Endothelial cell of umbilical vein (primary cell): Measurements from ENCODE around the gene SNAI3. TPM values are rescaled to one million over a fixed set of nuclear protein-coding genes. Genes with fewer than 3 reads are reported as not detected.
A peak's percentile ranks its signal among the peaks of the same experiment; 100 is the strongest.

Source experiments
- BruUV-seq: library from RNA; stranded (reverse); fragments of 400-500 nt; replicated peaks from 2 replicates; lab custom pipeline; 2021; lab: Mats Ljungman, UMichigan
- CTCF ChIA-PET: fragments of 300-600, 350-600 bp; sonication (Branson Sonifier 250); formaldehyde crosslinking; loops from one replicate; lab custom pipeline; 2021; ENCODE audit warnings: antibody characterized with exemption, inconsistent platforms; lab: Charles Lee
- POLR2A ChIA-PET: fragments of 300-600, 350-600 bp; sonication (Branson Sonifier 250); formaldehyde crosslinking; loops from one replicate; lab custom pipeline; 2021; ENCODE audit warnings: antibody characterized with exemption, inconsistent platforms; lab: Charles Lee
- DNase-seq: peaks from one replicate; pipeline ENCODE4 v3.0.0-alpha.2; 2011; ENCODE audit warnings: low read depth, low spot score
- FAIRE-seq: peaks from 2 replicates; lab custom pipeline; 2011; peaks lifted over from hg19 to GRCh38; lab: Jason Lieb, UNC
- H2AFZ ChIP-seq: 2 replicates; pipeline ENCODE4 v1.6.0; 2012; ENCODE audit warnings: low read depth, low read length, control low read depth, inconsistent platforms
- H3K27ac ChIP-seq: 2 replicates; pipeline ENCODE4 v1.5.1; 2011; ENCODE audit warnings: low read depth, mild to moderate bottlenecking, control low read depth, low read length, moderate library complexity; ENCODE audit not compliant: insufficient read depth
- H3K27me3 ChIP-seq, 2 experiments: 2 replicates each; pipeline versions ENCODE4 v1.6.0 to v1.6.1; 2011; ENCODE audit warnings: low read length in 2 of 2, mixed read lengths in 1 of 2; ENCODE audit not compliant: control insufficient read depth in 2 of 2, insufficient read depth in 2 of 2
- H3K36me3 ChIP-seq, 2 experiments: 2 replicates in 1 of 2; 3 replicates in 1 of 2; pipeline ENCODE4 v1.5.1; 2011; ENCODE audit warnings: low read length in 2 of 2, mild to moderate bottlenecking in 1 of 2, moderate library complexity in 1 of 2; ENCODE audit not compliant: control insufficient read depth in 2 of 2, insufficient read depth in 2 of 2; ENCODE audit errors: extremely low read depth in 1 of 2
- H3K4me1 ChIP-seq: 3 replicates; pipeline ENCODE4 v1.5.1; 2011; ENCODE audit warnings: mild to moderate bottlenecking, low read length; ENCODE audit not compliant: control insufficient read depth, insufficient read depth; ENCODE audit errors: extremely low read depth
- H3K4me2 ChIP-seq: 2 replicates; pipeline ENCODE4 v1.6.1; 2011; ENCODE audit warnings: low read length, control low read depth, mixed read lengths; ENCODE audit not compliant: insufficient read depth
- H3K4me3 ChIP-seq, 3 experiments: fragments of 200-600 bp in 1 of 3; sonication (generic), shearing (Covaris generic) in 1 of 3; replicated peaks in 1 of 3; 2 replicates each; pipeline ENCODE4 v1.5.1; 2011 to 2016; ENCODE audit warnings: control low read depth in 3 of 3, low read length in 3 of 3, mild to moderate bottlenecking in 2 of 3, inconsistent platforms in 1 of 3, low read depth in 1 of 3, moderate library complexity in 1 of 3; ENCODE audit not compliant: insufficient read depth in 1 of 3
- H3K79me2 ChIP-seq: 2 replicates; pipeline ENCODE4 v1.6.0; 2012; ENCODE audit warnings: low read length, inconsistent platforms; ENCODE audit not compliant: control insufficient read depth, insufficient read depth
- H3K9ac ChIP-seq: replicated peaks from 2 replicates; pipeline ENCODE3; 2011; ENCODE audit warnings: low read length, control low read depth; ENCODE audit not compliant: insufficient read depth; ENCODE audit errors: extremely low read depth
- H3K9me1 ChIP-seq: replicated peaks from 3 replicates; pipeline ENCODE4 v1.6.0; 2011; ENCODE audit warnings: mild to moderate bottlenecking, low read length; ENCODE audit not compliant: control insufficient read depth, insufficient read depth; ENCODE audit errors: extremely low read depth
- H3K9me3 ChIP-seq: replicated peaks from 2 replicates; pipeline ENCODE4 v1.5.1; 2012; ENCODE audit warnings: low read length, inconsistent platforms; ENCODE audit not compliant: control insufficient read depth, insufficient read depth
- H4K20me1 ChIP-seq: replicated peaks from 2 replicates; pipeline ENCODE3; 2011; ENCODE audit warnings: mild to moderate bottlenecking, low read length; ENCODE audit not compliant: control insufficient read depth, insufficient read depth; ENCODE audit errors: extremely low read depth
- CTCF ChIP-seq, 2 donors: IDR thresholded peaks; 1 replicate in 1 of 2; 2 replicates in 1 of 2; pipeline ENCODE4 v1.5.1; 2011; ENCODE audit warnings: low read length in 2 of 2, mild to moderate bottlenecking in 2 of 2, moderate library complexity in 2 of 2, control low read depth in 1 of 2, inconsistent platforms in 1 of 2, low read depth in 1 of 2; ENCODE audit not compliant: insufficient read depth in 1 of 2; ENCODE audit errors: extremely low read depth in 1 of 2
- MAX ChIP-seq: IDR thresholded peaks from 2 replicates; pipeline ENCODE4 v1.6.1; 2011; ENCODE audit not compliant: insufficient read depth, insufficient read length
- MYC ChIP-seq: IDR thresholded peaks from one replicate; pipeline ENCODE4 v1.6.1; 2011; ENCODE audit warnings: mild to moderate bottlenecking, low read depth, low read length
- POLR2A ChIP-seq: IDR thresholded peaks from 2 replicates; pipeline ENCODE4 v1.6.1; 2012; ENCODE audit warnings: low read depth, mild to moderate bottlenecking, control low read depth, low read length
- dilution Hi-C: fragments of 300-500 bp; cut with MboI; formaldehyde crosslinking; loops from one replicate; pipeline ENCODE4 v1.15.0; 2019; ENCODE audit warnings: low sequenced_read_pairs; ENCODE audit not compliant: extremely low pct_ligation_motif_present
- intact Hi-C: fragments of 100-400 bp; cut with micrococcal nuclease; formaldehyde crosslinking; loops from one replicate; pipeline ENCODE4 v1.10.0; 2022
- polyA plus RNA-seq, 4 experiments: library from polyadenylated mRNA; depleted of rRNA in 3 of 4; stranded (reverse) in 3 of 4; unstranded in 1 of 4; fragments of >200 nt; gene quantifications; 2 replicates each; pipeline versions ENCODE4 v1.2.1 to v1.2.3, GENCODE V29; 2011 to 2012; ENCODE audit warnings: missing spikeins in 1 of 4
- total RNA-seq: library from RNA; stranded (reverse); gene quantifications from 2 replicates; pipeline ENCODE4 v1.2.3, GENCODE V29; 2021

SNAI3 gene
- total and polyA plus RNA-seq, 2 donors (not counting 3 experiments of a cell fraction or from before 2014, with no cell fraction given), result 0.30 to 0.31 TPM

GRCh38 chr16:88697831-88698615 lies 11.7 kb upstream of the SNAI3 start:
- Histone ChIP-seq H3K9me3 (no peaks in the 10 kb centered on the region), H3K27me3 (no peaks in the 10 kb centered on the region), H3K79me2 (peaks cover 16% of the 10 kb centered on the region), H3K4me2 (no peak overlapping the region), H3K4me3 (no peak overlapping the region), H2AFZ (no peak overlapping the region), H4K20me1 (no peaks in the 10 kb centered on the region), H3K36me3 (peaks cover 4 to 21% of the 10 kb centered on the region in 2 experiments), H3K9ac (no peak overlapping the region), H3K4me1 (peaks cover 28% of the 10 kb centered on the region), H3K9me1 (no peaks in the 10 kb centered on the region), H3K27ac (no peak overlapping the region)
- DNase-seq, result no peak
- POLR2A ChIA-PET, result no interaction called here
- TF ChIP-seq CTCF (IDR thresholded peaks at IDR 0.05; ENCODE audit: extremely low read depth in 1 of 2, insufficient read depth in 1 of 2, low read depth in 1 of 2, low read length in 2 of 2) (peak; percentile 34 to 54), MAX (no peak), MYC (no peak), POLR2A (no peak)
- CTCF ChIA-PET, result no interaction called here
- FAIRE-seq, result peak; percentile 31
- intact Hi-C loops (no loop called here), dilution Hi-C loops (no loop called here)
- no TSS peak for BruUV-seq
